SU-DHL-6 (cell line): ENCODE data around the gene TMEM108.

Experiments used
- H2AFZ ChIP-seq: fragments of 200-600 bp; sonication (generic); 2 replicates; pipeline ENCODE4 v1.6.1; 2014; ENCODE audit warnings: low read depth, mild to moderate bottlenecking, moderate library complexity, mixed read lengths, antibody characterized with exemption, low read length; ENCODE audit not compliant: severe bottlenecking
- H3F3A ChIP-seq: fragments of 200-600 bp; shearing (Covaris generic); 2 replicates; pipeline ENCODE4 v1.6.0; 2016; ENCODE audit warnings: antibody characterized with exemption, mild to moderate bottlenecking; ENCODE audit not compliant: insufficient read depth
- H3K27ac ChIP-seq: fragments of 200-600 bp; sonication (generic); 2 replicates; pipeline ENCODE4 v1.5.1; 2016; ENCODE audit warnings: low read depth, mild to moderate bottlenecking, low read length, moderate library complexity, mixed read lengths
- H3K27me3 ChIP-seq: fragments of 200-600 bp; sonication (generic), shearing (Covaris generic); 2 replicates; pipeline ENCODE4 v1.6.0; 2014; ENCODE audit warnings: mild to moderate bottlenecking, low read length
- H3K36me3 ChIP-seq: fragments of 200-600 bp; sonication (generic); 2 replicates; pipeline ENCODE4 v1.6.1; 2014; ENCODE audit warnings: mild to moderate bottlenecking, low read length, mixed read lengths
- H3K4me2 ChIP-seq: fragments of 300-600, 200-600 bp; shearing (Covaris generic), sonication (generic); 2 replicates; pipeline ENCODE4 v1.6.0; 2014; ENCODE audit warnings: low read length, low read depth, mild to moderate bottlenecking; ENCODE audit not compliant: poor library complexity, severe bottlenecking
- H3K4me3 ChIP-seq: fragments of 200-600 bp; sonication (generic); 2 replicates; pipeline ENCODE4 v1.5.1; 2014; ENCODE audit warnings: antibody characterized with exemption, low read length, mild to moderate bottlenecking, mixed read lengths; ENCODE audit not compliant: insufficient read depth, poor library complexity, severe bottlenecking
- H3K79me2 ChIP-seq: fragments of 200-600 bp; sonication (generic); 2 replicates; pipeline ENCODE4 v1.6.1; 2014; ENCODE audit warnings: mild to moderate bottlenecking, low read length, moderate library complexity; ENCODE audit not compliant: insufficient read depth
- H3K9ac ChIP-seq: fragments of 200-600 bp; sonication (generic); 2 replicates; pipeline ENCODE4 v1.7.0; 2014; ENCODE audit warnings: mild to moderate bottlenecking, low read length
- H3K9me2 ChIP-seq: fragments of 200-600 bp; sonication (generic); replicated peaks from 2 replicates; pipeline ENCODE4 v1.6.1; 2014; ENCODE audit warnings: low read length; ENCODE audit not compliant: insufficient read depth
- H3K9me3 ChIP-seq: fragments of 200-600 bp; sonication (generic); 2 replicates; pipeline ENCODE4 v1.6.1; 2014; ENCODE audit warnings: low read length, mixed read lengths; ENCODE audit not compliant: insufficient read depth
- H4K20me1 ChIP-seq: fragments of 200-600 bp; sonication (generic); 2 replicates; pipeline ENCODE4 v1.6.1; 2014; ENCODE audit warnings: low read depth, mild to moderate bottlenecking, antibody characterized with exemption, low read length, moderate library complexity, mixed read lengths
- EZH2phosphoT487 ChIP-seq: fragments of 200-600 bp; sonication (generic), shearing (Covaris generic); conservative IDR thresholded peaks from 2 replicates; pipeline ENCODE4 v1.6.1; 2018; ENCODE audit warnings: mild to moderate bottlenecking, antibody characterized with exemption, low read length, moderate library complexity, mixed read lengths
- TF ChIP-seq, protein P1 (sequence below): fragments of 200-600 bp; sonication (generic); IDR thresholded peaks from one replicate; pipeline ENCODE4 v1.5.1; 2017; ENCODE audit warnings: antibody characterized with exemption, mild to moderate bottlenecking, low read length, moderate library complexity; ENCODE audit not compliant: insufficient read depth, poor library complexity, severe bottlenecking

Gene TMEM108

DNA sequence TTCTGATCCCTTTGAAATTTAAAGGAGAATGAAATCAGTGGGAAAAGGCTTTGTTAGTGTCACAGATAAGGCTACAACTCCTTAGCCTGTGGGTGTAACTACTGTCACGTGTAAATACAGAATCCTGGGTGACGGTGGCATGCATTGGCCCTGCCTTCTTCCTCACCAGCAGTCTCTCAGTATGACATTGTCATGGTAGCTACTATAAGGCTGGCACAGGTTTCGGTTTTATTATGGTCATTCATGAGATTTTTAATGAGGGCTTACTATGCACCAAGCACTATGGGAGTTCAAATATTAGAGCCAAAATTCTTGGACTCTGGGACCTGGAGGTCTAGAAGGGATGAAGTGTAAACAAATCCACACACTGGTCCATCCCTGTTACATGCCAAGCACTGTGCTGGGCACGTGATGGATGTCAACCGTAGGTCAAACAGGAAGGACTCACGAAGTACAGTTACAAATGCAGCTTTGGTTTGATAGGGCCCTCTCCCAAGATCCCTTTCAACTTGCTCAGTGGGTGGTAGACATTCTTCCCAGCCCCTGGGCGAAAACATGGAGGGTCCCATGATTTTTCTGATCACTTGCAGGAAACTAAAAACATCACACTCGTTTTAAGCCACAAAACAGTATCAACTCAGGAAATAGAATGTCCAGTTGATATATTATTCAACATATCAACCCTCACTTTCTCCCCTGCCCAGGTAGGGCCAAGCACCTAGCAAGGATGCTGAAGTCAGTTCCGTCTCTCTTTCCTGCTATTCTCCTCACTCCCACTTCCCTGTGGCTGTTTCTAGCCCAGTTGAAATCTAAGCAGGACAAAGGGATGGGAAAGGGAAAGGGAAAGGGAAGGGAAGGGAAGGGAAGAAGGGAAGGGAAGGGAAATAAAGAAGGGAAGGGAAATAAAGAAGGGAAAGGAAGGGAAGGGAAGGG is 387.0 kb downstream of the TMEM108 start:
- 0 out of 2 replicates have a peak, but pooled peaks cover 4% of the 10 kb centered on the region for H3F3A ChIP-seq
- H3K9ac ChIP-seq = no peak overlapping the region
- no peak overlapping the region for H2AFZ ChIP-seq
- TF ChIP-seq, protein P1, sequence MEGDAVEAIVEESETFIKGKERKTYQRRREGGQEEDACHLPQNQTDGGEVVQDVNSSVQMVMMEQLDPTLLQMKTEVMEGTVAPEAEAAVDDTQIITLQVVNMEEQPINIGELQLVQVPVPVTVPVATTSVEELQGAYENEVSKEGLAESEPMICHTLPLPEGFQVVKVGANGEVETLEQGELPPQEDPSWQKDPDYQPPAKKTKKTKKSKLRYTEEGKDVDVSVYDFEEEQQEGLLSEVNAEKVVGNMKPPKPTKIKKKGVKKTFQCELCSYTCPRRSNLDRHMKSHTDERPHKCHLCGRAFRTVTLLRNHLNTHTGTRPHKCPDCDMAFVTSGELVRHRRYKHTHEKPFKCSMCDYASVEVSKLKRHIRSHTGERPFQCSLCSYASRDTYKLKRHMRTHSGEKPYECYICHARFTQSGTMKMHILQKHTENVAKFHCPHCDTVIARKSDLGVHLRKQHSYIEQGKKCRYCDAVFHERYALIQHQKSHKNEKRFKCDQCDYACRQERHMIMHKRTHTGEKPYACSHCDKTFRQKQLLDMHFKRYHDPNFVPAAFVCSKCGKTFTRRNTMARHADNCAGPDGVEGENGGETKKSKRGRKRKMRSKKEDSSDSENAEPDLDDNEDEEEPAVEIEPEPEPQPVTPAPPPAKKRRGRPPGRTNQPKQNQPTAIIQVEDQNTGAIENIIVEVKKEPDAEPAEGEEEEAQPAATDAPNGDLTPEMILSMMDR = no peak
- no peak for TF ChIP-seq EZH2phosphoT487
- H3K9me2 ChIP-seq = no peaks in the 10 kb centered on the region
- no peaks in the 10 kb centered on the region; the same call in 1 of the 2 replicates for H4K20me1 ChIP-seq
- H3K36me3 ChIP-seq = no peaks in the 10 kb centered on the region
- no peaks in the 10 kb centered on the region for H3K79me2 ChIP-seq
- H3K9me3 ChIP-seq = no peaks in the 10 kb centered on the region
- H3K4me2 ChIP-seq = no peak overlapping the region
- no peaks in the 10 kb centered on the region for H3K27me3 ChIP-seq
- H3K27ac ChIP-seq = no peak overlapping the region
- H3K4me3 ChIP-seq = no peak overlapping the region

DNA sequence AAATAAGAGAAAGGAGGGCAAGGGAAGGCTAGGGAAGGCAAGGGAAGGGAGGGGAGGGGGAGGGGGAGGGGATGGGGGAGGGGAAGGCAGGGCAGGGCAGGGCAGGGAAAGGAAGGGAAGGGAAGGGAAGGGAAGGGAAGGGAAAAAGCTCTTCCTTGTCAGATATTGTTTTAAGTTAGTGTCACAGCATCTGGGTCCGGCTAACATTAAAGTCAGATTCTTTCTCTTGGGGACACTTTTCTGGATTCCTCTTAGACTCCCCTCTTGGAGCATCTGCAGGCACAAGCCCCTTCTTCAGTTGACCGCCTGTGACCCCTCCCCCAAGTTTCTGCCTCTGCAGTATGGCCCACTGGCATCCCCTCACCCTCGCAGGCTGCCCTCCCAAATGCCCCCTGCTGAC is 387.7 kb downstream of the TMEM108 start:
- H3K27ac ChIP-seq = no peak overlapping the region
- TF ChIP-seq, protein P1 = no peak
- TF ChIP-seq EZH2phosphoT487 = no peak
- H3F3A ChIP-seq = 0 out of 2 replicates have a peak, but pooled peaks cover 4% of the 10 kb centered on the region
- H3K4me3 ChIP-seq = no peak overlapping the region
- no peaks in the 10 kb centered on the region for H3K36me3 ChIP-seq
- H3K4me2 ChIP-seq = no peak overlapping the region
- no peaks in the 10 kb centered on the region for H3K27me3 ChIP-seq
- no peaks in the 10 kb centered on the region for H3K9me3 ChIP-seq
- no peaks in the 10 kb centered on the region for H3K79me2 ChIP-seq
- no peak overlapping the region for H3K9ac ChIP-seq
- no peaks in the 10 kb centered on the region for H3K9me2 ChIP-seq
- H4K20me1 ChIP-seq = no peaks in the 10 kb centered on the region; the same call in 1 of the 2 replicates
- H2AFZ ChIP-seq = no peak overlapping the region

DNA sequence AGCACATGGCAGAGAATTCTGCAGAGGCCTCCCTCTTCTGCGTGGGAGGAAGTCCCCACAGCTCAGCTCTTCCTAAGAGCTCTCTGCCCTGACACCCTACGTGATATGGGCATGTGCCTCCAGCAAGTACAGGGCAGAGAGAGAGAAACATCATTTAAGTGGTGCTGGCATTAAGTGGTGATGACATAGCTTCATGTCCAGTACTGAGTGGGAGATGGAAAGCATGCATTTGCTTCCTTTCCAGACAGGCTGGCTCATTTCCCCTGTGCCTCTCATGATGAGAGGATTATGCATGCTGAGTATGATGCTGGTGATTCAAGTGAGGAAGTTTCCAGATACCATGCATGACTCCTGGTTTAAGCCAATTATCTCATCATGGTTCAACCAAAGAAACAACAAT is 388.5 kb downstream of the TMEM108 start:
- H3K4me3 ChIP-seq = no peak overlapping the region
- H3K9me2 ChIP-seq = no peaks in the 10 kb centered on the region
- no peak overlapping the region for H3K4me2 ChIP-seq
- H3K79me2 ChIP-seq = no peaks in the 10 kb centered on the region
- H3K36me3 ChIP-seq = no peaks in the 10 kb centered on the region
- H4K20me1 ChIP-seq = no peaks in the 10 kb centered on the region; the same call in 1 of the 2 replicates
- H3K9me3 ChIP-seq = no peaks in the 10 kb centered on the region
- H3F3A ChIP-seq = 0 out of 2 replicates have a peak, but pooled peaks cover 4% of the 10 kb centered on the region
- H3K27me3 ChIP-seq = no peaks in the 10 kb centered on the region
- no peak overlapping the region for H3K27ac ChIP-seq
- TF ChIP-seq, protein P1 = no peak
- TF ChIP-seq EZH2phosphoT487 = no peak
- no peak overlapping the region for H3K9ac ChIP-seq
- H2AFZ ChIP-seq = no peak overlapping the region
